ENCODE results near the gene ZNF467.

Gene ZNF467

DNA sequence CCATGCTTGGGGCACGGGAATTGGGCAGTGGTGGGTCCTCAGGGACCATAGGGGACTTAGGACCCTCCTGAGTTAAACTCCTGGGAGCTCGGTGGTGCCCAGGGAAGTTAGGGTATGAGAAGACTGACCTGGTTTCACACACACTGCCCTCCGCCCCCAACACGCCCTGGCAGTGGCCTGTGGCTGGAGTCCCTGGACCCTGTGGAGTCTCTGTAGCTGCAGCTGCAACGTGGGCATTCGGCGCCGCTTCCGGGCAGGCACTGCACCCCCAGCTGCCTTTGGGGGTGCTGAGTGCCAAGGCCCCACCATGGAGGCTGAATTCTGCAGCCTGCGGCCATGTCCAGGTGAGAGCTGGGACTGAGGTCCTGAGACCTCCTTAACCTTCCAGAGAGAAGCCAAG, 34.9 kb upstream of the ZNF467 start:
- DNase-seq: no peak

DNA sequence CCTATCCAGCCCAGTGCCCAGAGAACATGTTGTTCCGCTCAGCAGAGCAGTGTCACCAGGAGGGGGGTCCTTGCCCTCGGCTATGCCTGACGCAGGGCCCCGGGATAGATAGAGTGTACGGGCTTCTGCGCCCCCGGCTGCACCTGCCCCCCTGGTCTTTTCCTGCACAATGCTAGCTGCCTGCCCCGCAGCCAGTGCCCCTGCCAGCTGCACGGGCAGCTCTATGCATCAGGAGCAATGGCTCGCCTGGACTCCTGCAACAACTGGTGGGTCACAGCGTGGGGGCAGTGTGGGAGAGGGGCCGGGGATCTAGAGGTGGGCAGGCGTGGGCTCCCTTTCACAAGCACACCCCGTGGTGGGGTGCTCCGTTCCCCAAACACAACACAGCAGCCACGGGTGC, 33.3 kb upstream of the ZNF467 start:
- no peak for DNase-seq

GRCh38 chr7:149804106-149804505, 30.7 kb upstream of the ZNF467 start:
- no peak for DNase-seq

- DNase-seq: no peak
These were observed 30.2 kb upstream of the ZNF467 start for GRCh38 chr7:149803551-149804074.

DNA sequence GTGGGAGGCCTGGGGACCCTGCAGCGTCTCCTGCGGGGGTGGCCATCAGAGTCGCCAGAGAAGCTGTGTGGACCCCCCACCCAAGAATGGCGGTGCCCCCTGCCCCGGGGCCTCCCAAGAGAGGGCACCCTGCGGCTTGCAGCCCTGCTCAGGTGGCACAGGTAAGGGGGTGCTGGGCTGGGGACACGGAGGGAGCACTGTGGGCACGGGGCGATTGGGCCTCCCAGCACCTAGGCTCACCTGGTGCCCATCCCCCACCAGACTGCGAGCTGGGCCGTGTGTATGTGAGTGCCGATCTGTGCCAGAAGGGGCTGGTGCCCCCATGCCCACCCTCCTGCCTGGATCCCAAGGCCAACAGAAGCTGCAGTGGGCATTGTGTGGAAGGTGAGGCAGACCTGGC, 29.6 kb upstream of the ZNF467 start:
- no peak for DNase-seq

- DNase-seq: no peak
These were observed 28.4 kb upstream of the ZNF467 start for GRCh38 chr7:149801816-149802215.

DNA sequence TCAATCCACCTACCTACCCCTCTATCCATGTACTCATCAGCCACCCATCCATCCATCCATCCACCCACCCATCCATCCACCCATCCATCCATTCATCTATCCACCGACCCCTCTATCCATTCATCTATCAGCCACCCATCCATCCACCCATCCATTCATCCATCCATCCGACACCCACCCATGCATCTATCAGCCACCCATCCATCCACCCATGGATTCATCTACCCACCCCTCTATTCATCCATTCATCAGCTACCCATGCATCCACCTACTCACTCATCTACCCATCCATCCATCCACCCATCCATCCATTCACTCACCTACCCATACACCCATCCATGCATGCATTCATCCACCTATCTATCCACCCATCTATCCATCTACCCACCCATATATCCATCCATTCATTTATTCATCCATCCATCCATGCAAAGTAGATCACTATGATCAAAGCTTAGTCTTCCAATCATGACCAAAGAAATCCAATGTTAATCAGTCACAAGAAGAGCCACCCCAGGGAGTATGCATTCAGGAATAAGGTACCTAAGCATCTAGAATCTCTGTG, 27.7 kb upstream of the ZNF467 start:
- DNase-seq: no peak

GRCh38 chr7:149800169-149800555, 26.8 kb upstream of the ZNF467 start:
- DNase-seq: no peak

- no peak for DNase-seq
These were observed 26.2 kb upstream of the ZNF467 start for GRCh38 chr7:149799397-149800168.

DNA sequence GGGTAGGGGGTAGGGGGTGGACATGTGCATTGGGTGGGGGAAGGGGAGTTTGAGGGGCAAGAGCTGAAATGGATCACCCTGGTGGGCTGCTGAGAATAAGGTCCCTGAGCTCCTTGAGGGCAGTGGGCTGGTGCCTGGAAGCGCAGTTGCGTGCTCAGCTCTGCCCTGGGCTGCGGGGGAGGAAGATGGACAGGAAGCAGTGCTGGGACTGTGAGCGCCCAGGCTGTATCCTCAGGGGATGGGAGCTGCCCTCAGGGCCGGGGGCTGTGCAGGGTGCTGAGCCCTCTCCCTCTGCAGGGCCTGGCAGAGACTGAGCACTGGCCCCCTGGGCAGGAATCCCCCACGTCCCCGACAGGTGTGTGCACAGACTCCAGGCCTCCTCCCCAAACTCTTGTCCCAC, 24.4 kb upstream of the ZNF467 start:
- DNase-seq: no peak

DNA sequence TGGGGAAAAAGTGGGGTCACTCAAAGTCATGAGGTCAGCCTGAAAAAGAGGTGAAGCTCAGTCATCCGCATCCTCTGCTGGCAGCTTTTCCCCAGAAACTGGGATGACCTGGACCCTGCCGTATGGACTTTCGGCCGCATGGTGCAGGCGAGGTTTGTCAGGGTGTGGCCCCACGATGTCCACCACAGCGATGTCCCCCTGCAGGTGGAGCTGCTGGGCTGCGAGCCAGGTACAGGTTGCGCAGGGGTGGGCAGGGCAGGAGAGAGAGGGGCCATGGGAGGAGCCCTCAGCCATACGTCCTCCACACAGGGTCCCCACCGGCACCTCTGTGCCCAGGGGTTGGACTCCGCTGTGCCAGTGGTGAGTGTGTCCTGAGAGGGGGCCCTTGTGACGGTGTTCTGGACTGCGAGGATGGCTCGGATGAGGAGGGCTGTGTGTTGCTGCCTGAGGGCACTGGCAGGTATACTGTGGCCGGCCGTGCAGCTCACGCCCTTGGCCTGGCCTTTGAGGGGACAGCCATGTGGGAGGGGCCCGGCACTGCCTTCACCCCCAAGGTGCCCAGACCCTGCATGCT, 23.0 kb upstream of the ZNF467 start:
- no peak for DNase-seq

DNA sequence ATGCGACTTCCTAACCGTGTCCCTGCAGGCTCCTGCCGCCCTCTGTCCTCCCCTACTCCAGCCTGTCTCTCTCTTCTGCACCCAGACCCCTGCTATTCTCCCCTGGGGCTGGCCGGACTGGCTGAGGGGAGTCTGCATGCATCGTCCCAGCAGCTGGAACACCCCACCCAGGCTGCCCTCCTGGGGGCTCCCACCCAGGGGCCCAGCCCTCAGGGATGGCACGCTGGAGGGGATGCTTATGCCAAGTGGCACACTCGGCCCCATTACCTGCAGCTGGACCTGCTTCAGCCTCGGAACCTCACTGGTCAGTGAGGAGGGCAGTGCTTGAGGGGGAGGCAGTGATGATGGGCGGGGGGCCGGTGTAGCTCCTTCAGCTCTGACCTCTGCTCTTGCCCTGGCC, 21.7 kb upstream of the ZNF467 start:
- DNase-seq: no peak

DNA sequence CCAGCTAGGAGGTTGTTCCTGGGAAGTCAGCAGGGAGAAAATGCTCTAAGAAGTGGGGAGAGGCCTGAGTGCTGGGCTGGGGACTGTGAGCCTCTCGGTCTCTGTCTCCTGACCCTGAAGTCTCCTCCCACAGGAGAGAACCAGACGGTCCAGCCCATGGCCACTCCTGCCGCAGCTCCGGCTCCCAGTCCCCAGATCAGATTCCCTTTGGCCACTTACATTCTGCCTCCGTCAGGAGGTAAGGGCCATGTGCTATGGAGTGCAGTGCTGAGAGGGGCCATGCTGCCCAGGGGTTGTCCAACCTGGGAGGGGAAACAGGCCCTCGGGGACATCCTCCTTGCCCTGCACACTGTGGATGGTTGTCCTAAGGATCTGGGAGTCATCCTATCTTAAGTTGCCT, 21.3 kb upstream of the ZNF467 start:
- no peak for DNase-seq

DNA sequence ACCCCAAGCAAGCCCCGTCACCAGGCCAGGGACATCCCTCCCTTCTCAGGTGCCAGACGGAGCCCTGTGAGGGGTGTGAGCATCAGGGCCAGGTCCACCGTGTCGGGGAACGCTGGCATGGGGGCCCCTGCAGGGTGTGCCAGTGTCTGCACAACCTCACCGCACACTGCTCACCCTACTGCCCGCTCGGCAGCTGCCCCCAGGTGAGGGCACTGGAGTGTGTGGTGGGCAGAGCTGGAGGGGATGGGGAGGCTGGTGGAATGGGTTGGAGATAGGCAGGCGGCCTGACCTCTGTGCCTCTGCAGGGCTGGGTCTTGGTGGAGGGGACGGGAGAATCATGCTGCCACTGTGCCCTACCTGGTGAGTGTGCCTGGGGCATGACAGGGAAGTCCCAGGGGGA, 19.9 kb upstream of the ZNF467 start:
- DNase-seq: no peak

DNA sequence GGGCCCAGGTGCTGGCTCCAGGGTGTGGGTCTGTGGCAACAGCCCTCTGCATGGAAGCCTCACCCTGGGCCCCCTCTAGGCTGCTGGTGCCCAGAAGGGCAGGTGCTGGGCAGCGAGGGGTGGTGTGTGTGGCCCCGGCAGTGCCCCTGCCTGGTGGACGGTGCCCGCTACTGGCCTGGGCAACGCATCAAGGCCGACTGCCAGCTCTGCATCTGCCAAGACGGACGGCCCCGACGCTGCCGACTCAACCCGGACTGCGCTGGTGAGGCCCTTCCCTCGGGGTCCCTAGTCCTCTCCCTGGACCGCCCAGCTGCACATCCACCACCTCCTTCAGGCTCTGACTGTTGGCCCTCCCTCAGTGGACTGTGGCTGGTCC, 18.8 kb upstream of the ZNF467 start:
- DNase-seq: no peak

- DNase-seq: no peak
These were observed 18.2 kb upstream of the ZNF467 start for GRCh38 chr7:149791411-149792219.

DNA sequence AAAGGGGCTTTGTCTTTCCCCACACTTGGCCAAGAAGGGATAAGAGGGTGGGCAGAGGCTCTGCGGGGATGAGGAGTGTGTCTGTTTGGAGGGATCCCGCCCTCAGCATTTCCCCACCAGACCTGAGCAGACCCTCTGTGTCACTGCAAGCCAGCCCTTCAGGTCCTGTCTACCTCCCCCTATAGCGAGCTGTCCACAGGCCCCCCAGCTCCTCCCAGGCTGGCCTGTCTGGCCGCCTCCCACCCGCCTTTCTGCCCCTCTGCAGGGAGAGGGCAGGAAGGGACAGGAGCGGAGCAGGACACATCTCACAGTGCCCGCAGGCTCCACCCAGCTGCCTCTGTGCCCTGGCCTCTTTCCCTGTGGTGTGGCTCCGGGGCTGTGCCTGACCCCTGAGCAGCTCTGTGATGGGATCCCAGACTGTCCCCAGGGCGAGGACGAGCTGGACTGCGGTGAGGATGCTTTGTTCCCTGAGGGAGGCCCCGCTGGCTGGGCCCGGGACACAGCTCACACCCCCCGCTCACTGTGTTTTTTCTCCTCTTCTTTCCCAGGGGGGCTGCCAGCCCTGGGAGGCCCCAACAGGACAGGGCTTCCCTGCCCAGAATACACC, 17.5 kb upstream of the ZNF467 start:
- no peak for DNase-seq

- no peak for DNase-seq
These were observed 16.8 kb upstream of the ZNF467 start for GRCh38 chr7:149790146-149790548.

GRCh38 chr7:149789101-149789500, 15.7 kb upstream of the ZNF467 start:
- no peak for DNase-seq

DNA sequence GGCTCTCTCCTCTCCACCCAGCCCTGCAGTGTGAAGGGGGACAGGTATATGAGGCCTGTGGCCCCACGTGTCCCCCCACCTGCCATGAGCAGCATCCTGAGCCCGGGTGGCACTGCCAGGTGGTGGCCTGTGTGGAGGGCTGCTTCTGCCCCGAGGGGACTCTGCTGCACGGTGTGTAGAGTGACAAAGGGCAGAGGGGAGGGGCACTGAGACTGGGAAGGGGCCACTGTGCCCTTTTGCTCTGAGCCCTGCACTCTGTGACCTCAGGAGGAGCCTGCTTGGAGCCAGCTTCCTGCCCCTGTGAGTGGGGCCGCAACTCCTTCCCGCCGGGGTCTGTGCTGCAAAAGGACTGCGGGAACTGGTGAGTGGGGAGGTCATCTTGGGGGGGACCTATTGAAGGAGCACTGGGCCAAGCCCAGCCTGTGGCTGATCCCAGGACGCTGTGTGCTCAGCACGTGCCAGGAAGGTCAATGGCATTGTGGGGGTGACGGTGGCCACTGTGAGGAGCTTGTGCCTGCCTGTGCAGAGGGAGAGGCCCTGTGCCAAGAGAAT, 15.0 kb upstream of the ZNF467 start:
- DNase-seq: no peak

DNA sequence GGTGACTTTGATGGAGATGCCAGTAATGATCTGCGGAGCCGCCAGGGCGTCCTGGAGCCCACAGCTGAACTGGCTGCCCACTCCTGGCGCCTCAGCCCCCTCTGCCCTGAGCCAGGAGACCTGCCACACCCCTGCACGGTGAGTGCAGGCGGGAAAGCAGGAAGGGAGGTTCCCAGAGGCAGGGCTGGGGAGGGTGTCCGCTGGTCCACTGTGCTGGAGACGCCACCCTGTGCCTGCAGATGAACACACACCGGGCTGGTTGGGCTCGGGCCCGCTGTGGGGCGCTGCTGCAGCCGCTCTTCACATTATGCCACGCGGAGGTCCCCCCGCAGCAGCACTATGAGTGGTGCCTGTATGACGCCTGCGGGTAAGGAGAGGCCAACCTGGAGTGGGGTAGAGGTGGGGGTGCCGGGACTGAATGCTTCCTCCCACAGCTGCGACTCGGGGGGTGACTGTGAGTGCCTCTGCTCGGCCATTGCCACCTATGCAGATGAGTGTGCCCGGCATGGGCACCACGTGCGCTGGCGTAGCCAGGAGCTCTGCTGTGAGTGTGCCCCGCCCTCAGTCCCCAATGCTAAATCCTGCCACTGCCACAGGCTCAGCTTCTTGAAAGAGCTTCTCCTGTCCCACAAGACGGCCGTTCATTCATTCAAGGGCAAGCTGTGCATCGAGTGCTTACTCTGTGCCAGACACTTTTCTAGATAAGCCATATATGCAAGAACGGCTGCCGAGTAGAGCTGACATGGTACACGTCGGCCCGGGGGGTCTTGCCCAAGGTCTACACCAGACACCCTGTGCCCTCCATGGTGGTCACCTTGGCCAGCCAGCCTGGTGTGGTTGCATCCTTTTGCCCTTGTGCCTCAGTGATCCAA, 14.3 kb upstream of the ZNF467 start:
- DNase-seq: no peak

DNA sequence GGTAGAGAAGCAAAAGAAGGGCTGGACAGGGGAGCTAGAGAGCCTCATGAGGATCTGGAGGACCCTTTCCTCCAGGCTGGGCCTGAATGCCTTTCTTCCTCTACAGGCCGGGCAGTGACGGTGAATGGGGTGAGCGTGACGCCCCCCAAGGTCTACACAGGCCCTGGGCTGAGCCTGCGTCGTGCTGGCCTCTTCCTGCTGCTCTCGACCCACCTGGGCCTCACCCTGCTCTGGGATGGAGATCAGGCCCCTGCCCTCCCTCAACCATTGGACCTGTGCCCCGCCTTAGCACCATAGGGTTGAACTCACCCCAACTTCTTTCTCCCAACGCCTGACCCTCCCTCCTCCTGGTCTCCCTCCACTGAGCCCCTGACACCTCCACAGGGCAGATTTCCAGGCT, 12.6 kb upstream of the ZNF467 start:
- DNase-seq: no peak
